Hypothalamus (tissue), 51 donors: Measurements from ENCODE around the gene CARS1.
A peak's percentile ranks its signal among the peaks of the same experiment; 100 is the strongest.

Experiments
- DNase-seq, 51 donors: peaks; one replicate each; lab custom pipeline; 2025; lab: John Stamatoyannopoulos, UW

Gene CARS1

GRCh38 chr11:2968341-2968900 is 88.8 kb downstream of the CARS1 start:
- no peak for DNase-seq

- no peak for DNase-seq
Measured at GRCh38 chr11:2964782-2965181, 92.4 kb downstream of the CARS1 start.

GRCh38 chr11:2963761-2964160 is 93.5 kb downstream of the CARS1 start:
- DNase-seq, result no peak

GRCh38 chr11:2963112-2963754 is 94.0 kb downstream of the CARS1 start:
- DNase-seq, result no peak

GRCh38 chr11:2961080-2961479 is 96.1 kb downstream of the CARS1 start:
- DNase-seq, result no peak

- DNase-seq, result peak in 1 of 51 donors; percentile 5
Measured at GRCh38 chr11:2960139-2960538, 97.1 kb downstream of the CARS1 start.

- no peak for DNase-seq
Measured at GRCh38 chr11:2958251-2958650, 99.0 kb downstream of the CARS1 start.

GRCh38 chr11:2955906-2956476 is 101.2 kb downstream of the CARS1 start:
- DNase-seq, result no peak

GRCh38 chr11:2954263-2954662 is 103.0 kb downstream of the CARS1 start:
- DNase-seq, result no peak

- no peak for DNase-seq
Measured at GRCh38 chr11:2952290-2952689, 104.9 kb downstream of the CARS1 start.

GRCh38 chr11:2951231-2952110 is 105.8 kb downstream of the CARS1 start:
- DNase-seq, result no peak
